CD1c-positive myeloid dendritic cell (primary cell): ENCODE results near the gene PGS1.
"Not testable (repeated sequence)": the region's sequence is repeated elsewhere in the genome, so short reads cannot be mapped to it uniquely, and the experiment has no call there.

Experiments used
- DNase-seq: peaks from one replicate; pipeline ENCODE4 v3.0.0-alpha.2; 2016; ENCODE audit errors: extremely low spot score

The PGS1 gene, protein sequence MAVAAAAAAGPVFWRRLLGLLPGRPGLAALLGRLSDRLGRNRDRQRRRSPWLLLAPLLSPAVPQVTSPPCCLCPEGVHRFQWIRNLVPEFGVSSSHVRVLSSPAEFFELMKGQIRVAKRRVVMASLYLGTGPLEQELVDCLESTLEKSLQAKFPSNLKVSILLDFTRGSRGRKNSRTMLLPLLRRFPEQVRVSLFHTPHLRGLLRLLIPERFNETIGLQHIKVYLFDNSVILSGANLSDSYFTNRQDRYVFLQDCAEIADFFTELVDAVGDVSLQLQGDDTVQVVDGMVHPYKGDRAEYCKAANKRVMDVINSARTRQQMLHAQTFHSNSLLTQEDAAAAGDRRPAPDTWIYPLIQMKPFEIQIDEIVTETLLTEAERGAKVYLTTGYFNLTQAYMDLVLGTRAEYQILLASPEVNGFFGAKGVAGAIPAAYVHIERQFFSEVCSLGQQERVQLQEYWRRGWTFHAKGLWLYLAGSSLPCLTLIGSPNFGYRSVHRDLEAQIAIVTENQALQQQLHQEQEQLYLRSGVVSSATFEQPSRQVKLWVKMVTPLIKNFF

DNA sequence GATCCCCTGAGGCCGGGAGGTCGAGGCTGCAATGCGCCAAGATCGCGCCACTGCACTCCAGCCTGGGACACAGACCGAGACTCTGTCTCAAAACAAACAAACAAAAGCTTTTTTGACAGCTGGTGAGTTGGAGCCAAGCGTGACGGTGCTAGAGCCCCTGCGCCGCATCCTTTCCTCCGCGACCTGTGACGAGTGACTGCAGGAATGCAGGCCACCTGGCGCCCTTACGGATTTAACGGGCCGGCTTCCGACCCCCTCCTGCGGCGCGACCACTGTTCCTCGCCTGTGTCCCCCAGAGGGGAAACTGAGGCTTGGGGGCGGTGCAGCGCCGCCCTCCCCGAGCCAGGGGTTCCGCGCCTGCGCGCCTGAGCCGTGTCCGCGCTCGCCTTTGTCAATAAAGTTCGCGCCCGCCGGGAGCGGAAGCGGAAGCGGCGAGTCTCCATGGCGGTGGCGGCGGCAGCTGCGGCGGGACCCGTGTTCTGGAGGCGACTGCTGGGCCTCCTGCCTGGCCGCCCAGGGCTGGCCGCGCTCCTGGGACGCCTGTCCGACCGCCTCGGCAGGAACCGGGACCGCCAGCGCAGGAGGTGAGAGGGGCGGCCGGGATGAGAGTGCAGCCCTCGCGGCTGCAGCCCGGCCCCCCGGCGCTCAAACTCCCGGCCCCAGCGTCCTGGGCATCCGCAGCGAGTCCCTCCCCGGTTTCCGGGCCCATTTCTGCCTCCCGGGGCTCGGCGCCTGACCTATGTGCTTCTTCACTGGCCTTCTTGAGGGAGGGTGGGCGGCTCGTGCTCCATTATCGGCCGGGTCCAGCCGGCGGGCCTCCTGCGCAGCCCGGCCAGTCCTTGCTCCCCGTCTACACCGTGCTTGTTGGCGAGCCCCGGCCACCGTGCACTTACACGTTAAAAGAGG lies at the start of gene PGS1:
PGS1 (plus strand) TSS at position 425 of the 906 bp plus-strand sequence; CDS start at position 442, 17 bp downstream.
- DNase-seq = peak; percentile 89

DNA sequence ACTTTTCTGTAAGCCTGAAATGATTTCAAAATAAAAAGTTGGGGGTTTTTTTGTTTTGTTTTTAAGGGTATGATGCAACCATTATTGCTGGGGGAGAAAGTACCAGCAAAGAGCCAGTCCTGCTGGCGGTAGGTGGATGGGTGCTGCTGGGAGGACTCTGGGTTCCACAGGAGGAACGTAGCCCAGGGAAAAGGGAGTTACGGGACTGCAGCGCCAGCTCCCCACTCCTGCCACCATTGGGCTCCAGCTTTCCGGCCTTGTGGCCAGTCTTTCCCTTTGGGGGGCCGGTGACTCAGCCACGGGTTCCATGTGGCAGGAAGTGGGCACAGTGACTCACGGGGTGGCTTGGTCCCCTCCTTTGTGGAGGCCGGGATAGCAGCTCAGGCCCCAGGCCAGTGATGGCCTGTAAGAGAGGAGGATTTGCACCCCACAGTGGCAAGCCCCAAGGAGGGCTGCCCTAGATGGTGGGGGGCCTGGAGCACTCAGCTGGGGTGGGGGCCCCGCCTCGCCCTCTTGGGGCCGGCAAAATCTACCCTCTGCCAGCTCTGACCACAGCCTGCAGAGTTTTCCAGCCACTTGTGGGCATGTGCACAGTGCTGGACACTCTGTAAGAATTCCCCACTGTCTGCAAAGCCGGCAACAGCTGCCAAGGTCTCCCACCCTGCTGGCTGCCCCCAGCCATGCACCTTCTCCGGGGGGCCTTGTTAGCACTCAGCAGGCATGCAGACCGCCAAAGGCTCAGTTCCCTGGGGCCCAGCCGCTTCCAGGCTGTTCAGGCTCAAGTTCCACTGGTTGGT lies 49.0 kb upstream of the PGS1 start:
- DNase-seq = peak; percentile 63

DNA sequence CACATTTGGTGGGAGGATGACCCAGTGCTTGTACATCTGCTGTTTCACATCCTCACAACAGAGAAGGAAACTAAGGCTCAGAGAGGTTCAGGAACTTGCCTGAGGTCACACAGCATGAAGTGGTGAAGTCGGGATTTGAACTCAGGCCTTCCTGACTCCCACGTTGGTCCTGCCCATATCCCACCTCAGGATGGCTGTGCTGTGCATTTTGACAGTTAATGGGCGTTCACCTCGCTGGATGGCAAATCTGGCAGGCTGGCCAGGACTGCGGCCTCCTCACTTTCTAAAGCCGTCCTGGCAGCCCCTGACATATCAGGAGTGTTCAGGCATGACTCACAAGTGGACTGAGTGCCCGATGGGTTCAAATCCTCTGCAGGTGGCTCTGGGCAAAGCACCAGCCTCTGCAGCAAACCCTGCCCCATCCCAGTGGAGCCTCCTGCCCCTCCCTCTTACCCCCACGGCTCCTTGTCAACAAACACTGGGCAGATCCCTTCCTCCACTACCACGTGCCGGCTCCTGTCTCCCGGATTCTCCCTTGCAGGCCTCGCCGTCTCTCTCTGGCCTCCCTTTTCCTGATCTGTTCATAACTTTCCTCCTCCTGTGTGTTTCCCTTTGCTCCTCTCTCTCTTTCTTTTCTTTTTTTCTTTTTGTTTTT lies 47.8 kb upstream of the PGS1 start:
- no peak for DNase-seq

DNA sequence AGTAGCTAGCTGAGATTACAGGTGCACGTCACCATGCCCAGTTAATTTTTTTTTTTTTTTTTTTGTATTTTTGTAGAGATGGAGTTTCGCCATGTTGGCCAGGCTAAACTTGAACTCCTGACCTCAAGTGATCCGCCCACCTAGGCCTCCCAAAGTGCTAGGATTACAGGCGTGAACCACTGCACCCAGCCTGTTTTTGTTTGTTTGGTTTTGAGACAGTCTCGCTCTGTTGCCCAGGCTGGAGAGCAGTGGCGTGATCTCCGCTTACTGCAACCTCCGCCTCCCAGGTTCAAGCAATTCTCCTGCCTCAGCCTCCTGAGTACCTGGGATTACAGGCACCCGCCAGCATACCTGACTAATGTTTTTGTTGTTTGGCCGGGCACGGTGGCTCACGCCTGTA lies 47.1 kb upstream of the PGS1 start:
- DNase-seq = not testable (repeated sequence)

DNA sequence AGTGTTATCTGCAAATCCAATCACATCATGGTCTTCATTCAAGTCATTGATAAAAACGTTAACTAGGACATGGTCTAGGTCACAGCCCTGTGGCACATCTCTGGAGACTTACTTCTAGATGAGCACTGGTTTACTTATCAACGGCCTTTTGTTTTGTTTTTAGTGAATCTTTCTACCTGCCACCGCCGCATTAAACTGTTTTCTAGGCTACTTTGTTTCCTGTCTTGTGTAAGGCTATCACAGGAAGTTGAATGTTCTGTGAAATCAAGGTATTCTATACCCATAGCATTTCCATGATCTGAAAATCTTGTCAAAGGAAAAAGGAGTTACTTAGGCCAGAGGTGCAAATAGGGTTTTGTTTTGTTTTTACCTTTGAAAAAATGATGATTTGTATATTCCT lies 45.5 kb upstream of the PGS1 start:
- no peak for DNase-seq

DNA sequence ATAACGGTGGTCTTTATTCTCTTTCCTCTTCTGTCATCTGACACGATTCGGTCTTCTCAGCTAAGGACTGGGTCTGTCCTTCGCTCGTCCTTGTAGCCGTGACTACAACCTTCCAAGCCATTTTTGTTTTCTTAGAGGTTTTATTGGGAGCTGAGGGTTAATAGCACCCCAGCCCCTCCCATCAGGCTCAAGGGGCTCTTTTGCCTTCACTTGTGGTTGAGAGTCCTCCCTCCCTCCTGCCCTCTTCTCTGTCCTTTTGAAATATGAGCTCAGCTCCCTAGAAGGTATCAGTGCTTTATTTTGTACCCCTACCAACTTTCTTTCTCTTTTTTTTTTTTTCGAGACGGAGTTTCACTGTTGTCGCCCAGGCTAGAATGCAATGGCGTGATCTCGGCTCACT lies 43.2 kb upstream of the PGS1 start:
- no peak for DNase-seq

DNA sequence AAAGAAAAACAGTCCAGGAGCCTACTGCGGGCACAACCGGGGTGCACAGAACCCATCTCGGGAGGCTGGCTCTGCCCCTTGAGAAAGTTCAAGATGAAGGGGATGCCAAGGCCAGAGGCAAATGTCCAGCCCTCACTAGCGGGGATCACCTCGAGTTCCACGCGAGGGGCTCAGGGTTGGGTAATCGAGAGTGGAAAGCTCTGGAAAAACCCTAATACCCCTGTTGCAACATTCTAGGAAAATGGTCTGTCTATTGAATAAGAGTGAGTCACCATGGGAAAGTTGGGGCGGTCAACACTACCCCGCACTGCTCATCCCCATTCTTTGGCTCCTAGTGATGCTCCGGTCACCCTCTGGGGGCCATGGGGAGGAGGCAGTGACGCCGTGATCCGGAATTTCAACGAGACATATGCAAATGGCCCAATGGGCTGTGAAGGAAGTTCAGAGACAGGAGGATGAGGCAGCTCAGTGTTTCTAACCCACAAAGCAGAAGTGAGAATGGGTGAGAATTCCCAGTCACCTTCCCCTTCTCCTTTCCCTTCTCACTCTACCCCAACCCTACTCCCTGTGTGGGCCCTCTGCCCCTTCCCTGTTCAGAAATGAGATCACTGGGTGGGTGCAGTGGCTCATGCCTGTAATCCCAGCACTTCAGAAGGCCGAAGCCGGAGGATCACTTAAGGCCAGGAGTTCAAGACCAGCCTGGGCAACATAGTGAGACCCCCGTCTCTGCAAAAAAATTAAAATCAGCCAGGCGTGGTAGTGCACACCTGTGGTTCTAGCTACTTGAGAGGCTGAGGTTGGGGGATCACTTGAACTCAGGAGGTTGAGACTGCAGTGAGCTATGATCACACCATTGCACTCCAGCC lies 41.0 kb upstream of the PGS1 start:
- DNase-seq = peak; percentile 93

DNA sequence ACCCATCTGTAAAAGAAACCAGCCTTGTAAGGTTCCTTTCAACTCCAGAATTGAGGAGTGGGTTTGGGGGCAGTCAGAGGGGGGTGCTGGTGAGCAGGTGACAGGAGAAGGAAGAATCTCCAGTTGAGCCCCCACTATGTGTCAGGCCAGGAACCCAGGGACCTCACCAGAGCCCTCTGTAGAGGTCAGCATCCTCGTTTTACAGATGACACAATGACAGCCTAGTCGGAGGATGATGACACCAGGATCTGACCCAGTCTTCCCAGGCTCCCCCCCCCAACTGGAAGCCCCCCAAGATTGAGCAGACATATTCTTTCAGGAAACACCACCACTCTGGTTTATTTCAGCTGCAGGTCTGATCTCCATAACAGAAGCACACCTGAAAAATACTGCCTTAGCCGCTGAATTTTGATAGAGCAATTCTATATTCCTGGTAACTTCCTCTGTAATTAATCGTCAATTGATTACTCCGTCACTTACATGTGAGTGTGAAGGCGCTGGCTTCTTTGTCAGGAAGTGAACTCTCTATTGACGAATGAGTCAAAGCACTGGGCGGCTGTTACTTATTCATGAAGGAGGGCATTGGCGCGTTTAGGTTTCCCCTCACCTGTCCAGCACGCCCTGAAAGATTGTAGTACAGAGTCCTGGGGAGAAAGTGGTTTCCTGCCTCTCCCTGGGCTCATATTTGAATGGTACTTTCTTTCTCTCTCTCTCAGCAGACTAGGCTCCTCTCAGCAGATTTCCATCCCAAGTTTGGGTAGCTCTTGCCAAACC lies 39.8 kb upstream of the PGS1 start:
- no peak for DNase-seq

DNA sequence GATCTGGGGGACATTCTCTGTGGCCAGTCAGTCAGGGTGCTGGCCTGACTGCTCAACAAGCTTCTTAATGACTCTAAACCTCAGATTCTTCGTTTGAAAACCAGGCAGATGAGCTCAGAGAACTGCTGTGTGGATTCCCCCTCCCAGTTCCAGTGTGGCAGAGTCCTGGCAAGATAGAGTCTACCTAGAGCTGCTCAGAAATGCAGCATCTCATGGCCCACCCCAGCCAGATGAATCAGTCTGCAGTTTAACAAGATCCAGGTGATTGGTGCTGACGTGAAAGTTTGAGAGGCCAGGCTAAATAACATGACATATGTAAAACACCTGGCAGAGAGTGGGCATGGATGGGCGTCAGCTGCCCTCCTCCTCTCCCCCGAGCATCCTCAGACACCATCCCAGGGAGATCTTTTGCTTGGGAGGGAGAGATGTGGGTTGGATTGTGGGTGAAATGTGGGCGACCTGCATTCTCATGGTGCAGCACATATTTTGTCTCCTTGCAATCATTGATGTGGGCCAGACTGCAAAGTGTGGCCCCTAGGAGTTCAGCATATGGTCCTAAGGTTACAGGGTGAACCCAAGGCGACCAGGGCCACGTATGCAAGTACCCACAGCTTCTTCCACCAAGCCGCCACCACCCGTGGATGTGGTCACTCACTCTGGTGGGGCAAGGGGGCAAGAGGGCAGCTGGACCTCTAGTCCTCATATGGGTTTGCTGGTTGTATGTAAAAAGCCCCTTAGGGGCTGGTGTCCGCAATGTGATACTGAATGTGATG lies 38.1 kb upstream of the PGS1 start:
- DNase-seq = no peak

DNA sequence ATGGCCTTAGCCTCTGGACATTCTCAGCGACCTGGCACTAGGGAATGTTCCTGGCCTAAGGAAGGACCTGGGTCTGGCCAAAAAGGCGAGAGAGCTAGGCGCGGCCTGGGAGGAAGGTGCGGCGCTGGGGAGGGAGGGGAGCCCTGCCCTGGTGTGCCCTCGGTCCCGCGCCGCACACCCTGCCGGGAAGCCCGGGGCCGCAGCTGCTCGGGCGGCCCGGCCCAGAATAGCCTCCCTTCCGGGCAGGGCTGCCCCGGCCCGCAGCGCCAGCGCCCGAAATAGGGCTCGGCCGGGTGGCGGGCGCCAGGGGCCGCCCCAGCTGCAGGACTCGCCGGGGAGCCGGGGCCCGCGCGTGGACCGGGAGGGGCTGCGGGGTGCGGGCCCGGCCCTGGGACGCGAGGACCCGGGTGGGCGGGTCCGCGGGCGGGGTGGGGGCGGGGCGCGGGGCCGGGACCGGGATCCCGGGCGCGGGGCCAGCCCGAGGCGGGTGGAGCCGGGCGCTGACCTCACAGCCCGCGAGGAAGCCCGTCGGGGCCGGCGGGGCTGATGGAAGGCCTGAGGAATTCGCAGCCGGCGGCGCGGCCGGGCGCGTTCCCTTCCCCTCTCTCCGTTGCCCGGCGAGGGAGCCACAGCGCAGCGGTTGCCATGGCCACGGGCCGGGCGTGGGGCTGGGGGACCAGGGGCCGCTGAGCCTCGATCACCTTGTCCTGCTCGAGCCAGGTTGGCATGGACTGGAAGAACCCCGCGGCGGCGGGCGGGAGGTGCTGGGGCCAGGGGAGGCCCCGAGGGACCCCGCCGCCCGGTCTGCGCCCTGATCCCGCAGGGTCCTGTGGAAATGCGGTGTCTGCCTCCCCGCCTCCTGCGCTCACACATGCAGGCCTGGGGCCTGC lies 36.6 kb upstream of the PGS1 start:
- DNase-seq = peak; percentile 59

DNA sequence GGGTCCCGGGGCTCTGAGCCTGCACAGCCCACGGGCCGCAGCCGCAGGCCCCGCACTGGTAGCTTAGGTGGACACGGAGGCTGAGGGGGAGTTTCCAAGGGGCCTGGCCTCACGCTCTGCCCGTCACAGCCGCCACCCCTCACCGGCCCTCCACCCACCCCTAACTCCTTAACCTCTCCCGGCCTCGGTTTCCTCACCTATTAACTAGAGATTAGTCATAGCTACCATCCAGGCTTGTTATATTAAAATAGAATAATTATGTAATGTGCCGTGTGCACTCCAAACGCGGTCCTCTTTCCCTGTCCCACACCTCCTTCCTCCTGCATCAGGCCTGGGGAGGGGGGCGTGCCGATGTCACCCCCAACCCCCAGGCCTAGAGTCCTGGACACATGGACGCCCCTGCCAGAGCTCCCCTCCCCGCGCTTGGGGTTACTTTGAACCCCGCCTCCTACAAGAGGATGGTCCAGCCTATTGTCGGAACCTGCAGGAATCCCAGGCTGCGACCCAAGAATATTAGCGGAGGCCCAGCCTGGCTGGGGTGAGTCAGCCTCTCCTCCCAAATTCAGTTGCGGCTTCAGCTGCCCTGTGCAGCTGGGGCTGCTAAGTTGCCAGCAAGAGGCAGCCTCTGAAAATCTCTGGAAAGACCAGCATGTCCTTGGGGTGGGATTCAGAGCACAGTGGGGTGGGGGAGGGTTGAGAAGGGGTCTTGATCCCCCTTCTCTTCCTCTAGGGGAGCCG lies 35.8 kb upstream of the PGS1 start:
- DNase-seq = peak; percentile 53

DNA sequence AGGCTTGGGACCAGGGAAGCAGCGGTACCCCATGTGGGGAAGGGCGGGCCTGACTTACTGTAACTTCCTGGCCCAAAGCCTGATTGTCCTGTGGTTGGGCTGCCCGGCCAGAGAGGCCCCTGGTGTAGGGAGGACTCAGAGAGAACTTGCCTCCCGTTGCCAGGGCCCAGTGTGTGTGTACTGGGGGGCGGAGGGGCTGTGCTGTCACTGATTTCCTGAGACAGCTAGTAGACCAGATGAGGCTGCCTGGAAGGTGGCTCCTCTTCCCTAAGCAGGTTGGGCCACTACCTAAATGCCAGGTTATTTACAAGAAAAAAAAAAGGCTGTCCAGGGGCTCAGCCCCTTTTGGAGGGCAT lies 35.3 kb upstream of the PGS1 start:
- peak; percentile 54 for DNase-seq

DNA sequence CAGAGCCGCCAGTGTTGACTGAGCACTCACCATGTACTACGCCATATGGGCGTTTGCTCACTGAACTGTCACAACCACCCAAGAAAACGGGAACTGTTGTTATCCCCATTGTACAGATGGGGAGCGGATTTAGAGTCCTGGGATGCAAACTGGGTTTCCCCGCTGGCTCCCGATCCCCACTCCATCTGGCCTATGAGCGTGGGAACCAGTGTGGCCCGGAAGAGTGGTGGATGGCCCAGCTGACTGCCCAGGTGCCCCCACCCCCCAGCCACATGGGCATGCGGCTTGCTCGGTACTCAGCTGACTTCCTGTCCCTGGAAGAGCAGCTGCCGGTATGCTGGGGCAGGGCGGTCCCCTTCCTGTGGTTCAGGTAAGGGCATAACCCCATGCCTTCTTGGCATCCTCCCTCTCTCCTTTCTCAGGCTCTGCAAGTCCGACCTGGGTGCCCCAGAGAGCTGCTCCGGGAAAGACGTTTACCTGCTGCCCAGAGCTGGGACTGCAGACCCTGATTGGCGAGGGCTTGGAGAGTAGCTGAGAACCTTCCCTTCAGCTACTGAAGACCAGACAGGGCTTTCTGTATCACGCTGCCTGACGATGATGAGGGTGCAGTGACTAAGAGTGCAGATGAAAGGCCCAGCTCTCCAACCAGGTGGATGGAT lies 34.8 kb upstream of the PGS1 start:
- peak; percentile 50 for DNase-seq

DNA sequence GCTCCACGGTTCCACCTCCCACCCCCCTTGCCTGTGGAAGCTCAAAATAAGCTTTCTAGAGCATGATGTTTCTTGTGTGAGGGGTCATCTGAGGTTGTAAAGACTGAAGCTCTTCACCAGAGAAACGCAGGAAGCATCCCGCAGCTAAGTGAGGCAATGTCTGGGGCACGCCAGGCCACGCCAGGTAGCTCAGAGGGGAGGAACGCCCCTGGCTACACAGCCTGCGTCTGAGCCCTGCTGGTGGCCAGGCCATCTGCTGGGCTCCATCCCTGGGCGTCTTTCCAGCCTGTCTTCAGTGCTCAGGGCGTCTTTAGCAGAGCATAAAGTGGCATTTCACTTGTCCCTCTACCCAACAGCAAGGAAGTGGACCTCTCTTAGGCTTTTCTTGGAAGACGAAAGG lies 33.8 kb upstream of the PGS1 start:
- no peak for DNase-seq

DNA sequence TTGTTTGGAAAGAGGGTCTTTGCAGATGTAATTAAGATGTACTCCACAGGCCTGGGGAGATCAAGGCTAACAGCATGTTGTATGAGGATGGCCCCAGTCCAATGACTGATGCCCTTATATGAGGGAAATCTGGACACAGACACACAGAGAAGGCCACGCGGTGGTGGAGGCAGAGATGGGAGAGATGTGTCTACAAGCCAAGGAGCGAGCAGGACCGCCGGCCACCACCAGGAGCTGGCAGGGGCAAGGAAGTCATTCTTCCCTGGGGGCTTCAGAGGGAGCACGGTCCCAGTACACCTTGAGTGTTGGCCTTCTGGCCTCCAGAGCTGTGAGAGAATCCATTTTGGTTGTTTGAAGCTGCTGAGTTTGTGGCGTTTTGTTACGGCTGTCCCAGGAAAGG lies 33.3 kb upstream of the PGS1 start:
- DNase-seq = no peak

DNA sequence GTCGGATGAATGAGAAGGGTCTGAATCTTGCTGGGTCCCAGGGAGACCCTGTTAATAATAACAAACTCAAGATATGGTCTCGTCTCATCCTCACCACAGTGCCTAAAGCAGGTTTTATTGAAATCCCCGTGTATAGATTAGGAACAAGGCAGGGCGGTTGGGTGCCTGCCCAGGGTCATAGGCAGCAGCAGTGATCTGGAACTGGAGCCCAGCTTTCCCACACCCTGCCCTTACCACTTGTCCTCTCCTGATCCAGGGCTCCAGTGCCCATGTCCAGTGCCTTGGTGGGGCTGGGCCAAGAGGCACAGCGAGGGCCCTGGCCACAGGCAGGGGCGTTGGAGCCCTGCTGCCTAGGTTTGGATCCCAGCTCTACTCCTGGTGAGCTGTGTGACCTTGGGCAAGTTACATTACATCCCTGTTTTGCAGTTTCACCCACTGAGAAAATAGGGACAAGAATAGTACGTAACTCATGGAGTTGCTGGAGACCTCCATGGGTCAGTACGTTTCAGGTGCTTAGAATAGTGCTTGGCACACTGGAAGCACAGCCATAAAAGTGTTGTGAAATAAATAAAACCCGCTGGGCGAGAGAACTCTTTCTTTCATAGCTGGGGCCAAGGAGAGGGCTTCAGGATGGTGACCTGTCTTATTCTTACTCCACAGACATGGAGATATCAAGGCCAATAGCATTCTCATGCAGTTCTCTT lies 32.5 kb upstream of the PGS1 start:
- no peak for DNase-seq
